Stimulated activated CD8-positive, alpha-beta memory T cell treated with anti-CD3 and anti-CD28 coated beads, Interleukin-7, amount 100 ng/mL, for 1 hour (primary cell): ENCODE results near the gene CUEDC2.
A peak's percentile ranks its signal among the peaks of the same experiment; 100 is the strongest.
"Not testable (repeated sequence)": the region's sequence is repeated elsewhere in the genome, so short reads cannot be mapped to it uniquely, and the experiment has no call there.

Experiments
- DNase-seq, 2 donors: peaks; one replicate each; pipeline ENCODE4 v3.0.0-alpha.2; 2020; ENCODE audit warnings: low read depth in 2 of 2

The CUEDC2 gene

GRCh38 chr10:102454662-102455487, 22.5 kb upstream of the CUEDC2 start:
- not testable (repeated sequence) for DNase-seq

GRCh38 chr10:102453502-102453901, 21.1 kb upstream of the CUEDC2 start:
- DNase-seq, result no peak

DNA sequence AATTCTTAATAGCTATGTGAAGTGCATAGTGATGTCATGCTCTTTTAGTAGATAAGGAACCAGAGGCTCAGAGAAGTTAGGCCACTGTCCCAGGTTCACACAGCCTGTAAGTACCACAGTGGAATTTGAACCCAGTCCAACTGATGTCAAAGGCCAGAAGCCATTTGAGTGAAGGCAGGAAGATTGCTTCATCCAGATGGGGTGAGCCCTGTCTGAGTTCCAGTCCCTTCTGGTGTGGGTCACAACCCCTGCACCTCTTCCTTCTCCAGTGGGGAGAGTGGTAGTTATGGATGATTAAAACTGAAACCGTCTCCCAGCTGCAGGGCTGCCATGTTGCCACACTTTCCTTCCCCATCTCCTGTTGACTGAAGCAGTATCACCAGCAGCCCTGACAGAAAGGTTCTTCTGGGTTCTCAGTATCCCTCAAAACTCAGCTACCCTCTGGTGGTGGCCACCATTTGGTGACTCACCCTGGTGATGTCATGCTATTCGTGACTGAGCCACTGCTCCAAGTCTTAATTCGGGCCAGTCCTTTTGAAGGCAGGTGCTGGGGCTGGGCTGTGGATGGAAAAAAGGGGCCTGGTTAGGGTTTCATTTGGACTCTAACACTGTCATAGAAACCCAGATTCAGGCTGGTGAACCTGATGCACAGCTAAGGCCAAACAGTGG, 20.4 kb upstream of the CUEDC2 start:
- peak in 1 of 2 donors; percentile 11 for DNase-seq

DNA sequence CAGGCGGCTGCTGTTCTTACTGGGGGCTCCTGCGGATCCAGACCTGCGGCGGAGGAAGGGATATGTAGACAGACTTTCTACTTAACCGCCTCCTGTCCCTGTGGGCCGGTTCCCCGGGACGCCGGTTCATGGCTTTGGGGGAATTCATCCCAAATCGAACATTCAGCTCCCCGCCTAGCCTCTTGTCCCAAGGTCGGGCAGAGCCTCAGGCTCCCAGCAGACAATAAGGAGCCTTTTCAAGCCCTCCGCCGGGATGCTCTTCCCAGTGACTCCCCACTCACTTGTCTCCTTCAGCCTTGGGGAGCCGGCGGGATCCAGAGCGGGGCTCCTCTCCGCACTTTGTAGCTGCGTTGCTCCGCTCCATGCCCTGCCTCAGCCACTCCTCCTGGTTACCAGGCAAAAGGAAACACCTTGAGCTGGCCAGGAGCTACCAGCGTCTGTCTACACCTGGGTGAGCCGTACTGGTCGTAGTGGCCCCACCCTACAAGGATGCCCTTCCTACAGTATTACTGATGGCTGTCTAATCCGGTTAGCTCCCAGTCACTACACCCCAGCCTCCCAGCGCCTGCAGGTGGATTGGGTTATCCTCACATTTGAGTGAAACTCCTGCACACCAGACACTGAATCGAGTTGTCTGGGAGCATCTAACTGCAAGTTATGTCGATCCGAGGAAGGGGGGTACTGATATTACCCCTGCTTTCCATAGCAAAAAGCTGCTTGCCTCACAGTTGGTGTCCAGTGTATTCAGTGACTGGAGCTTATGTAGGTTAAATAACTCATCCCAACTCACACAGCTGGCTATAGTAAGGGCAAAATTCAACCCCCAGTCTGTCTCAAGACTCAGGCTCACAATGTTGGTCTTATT, 19.0 kb upstream of the CUEDC2 start, which contains the start of gene C10orf95:
C10orf95 (minus strand) TSS at position 439 of the 865 bp plus-strand sequence. CDS start 450 bp downstream, outside the sequence.
- DNase-seq, result no peak

DNA sequence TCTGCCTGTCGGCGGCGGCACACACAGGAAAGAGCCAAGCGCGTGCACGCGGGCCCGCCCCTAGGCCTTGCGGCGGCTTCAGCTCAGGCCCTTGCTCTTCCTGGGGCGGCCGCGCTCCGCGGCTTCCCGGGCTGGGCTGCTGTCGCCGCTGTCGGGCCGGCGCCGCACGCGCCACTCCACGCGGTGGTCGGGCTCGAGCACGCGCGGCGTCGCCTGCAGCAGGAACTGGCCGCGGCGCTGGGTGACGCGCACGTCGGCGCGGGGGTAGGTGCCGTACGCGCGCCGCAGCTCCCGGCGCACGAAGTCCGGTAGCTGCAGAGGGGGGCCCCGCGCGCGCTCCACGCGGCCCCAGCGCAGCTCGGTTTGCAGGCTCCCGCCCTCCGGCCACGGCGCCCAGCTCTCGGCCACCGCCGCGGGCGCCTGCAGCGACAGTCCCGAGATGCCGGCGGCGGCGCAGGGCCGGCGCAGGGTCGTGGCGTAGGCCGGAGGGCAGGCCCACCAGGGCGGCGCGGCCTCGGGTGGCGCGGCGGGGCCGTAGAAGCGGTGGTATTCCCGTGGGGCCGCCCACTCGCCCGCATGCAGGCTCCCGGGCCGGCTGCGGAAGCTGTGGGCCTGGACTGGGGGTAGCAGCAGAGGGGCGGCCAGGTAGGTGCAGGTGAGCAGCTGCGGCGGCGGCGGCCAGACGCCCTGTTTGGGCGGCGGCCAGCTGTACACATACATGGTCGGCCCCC, 18.2 kb upstream of the CUEDC2 start:
- peak; percentile 67 to 76 for DNase-seq

DNA sequence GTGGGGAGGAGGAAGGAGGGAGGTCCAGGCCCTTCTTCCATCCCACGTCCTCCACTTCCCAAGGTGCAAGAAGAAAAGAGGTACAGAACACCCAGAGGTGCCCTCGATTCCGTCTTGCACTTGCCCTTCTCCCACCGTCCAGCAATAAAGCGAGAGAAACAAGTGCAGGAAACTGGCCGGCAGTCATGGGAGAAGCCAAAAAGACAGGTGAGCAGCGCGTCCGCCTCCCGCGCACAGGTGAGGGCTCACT, 17.7 kb upstream of the CUEDC2 start:
- DNase-seq, result no peak

DNA sequence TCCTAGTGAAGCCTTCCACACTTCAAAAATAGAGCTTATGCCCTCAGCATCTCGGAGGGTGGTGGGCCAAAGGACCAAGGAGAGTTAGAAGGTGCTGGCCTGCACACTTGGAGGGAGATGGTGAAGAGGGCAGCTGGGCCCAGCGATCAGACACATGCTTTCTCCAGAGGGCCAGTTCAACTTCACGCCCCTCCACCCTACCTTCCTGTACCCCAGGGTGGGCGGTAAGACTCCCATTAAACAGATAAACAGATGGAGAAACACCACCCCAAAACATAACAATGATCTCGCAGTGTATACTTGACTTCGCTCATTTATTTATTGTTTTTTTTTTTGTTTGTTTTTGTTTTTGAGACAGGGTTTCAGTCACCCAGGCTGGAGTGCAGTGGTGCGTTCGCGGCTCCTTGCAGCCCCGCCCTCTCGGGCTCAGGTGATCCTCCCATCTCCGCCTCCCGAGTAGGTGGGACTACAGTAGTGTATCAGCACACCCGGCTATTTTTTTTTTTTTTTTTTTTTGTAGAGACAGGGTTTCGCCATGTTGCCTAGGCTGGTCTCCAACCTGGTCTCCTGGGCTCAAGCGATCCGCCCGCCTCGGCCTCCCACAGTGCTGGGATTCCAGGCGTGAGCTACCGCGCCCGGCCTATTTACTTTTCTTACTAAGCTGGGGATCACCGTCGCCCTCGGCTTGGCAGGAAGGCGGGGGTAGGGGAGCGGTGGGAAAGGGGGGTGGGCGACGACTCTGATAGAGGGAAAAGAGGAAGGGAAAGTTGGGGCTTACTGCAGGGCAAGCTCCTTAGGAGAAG, 17.1 kb upstream of the CUEDC2 start:
- peak; percentile 63 to 65 for DNase-seq

- DNase-seq, result no peak
Observed at GRCh38 chr10:102444851-102445250, 12.5 kb upstream of the CUEDC2 start.

DNA sequence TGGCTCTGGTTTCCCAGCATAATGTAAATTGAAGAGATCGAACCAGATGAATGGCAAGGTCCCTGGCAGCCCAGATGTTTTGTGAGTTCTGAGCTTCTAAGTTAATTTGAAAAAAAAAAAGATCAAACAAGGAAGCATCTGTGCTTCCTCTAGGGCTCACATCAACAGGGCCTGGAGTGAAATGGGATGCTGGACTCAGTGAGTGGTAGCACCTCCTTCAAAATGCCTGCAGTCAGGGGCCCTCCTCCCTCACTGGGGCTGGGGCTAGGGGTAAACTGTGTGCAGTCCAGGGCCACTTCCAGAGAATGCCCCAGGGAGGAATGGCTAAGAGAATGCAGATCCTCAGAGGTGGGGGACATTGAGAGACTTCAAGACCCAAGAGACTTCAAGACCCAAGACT, 6.0 kb upstream of the CUEDC2 start:
- no peak for DNase-seq

DNA sequence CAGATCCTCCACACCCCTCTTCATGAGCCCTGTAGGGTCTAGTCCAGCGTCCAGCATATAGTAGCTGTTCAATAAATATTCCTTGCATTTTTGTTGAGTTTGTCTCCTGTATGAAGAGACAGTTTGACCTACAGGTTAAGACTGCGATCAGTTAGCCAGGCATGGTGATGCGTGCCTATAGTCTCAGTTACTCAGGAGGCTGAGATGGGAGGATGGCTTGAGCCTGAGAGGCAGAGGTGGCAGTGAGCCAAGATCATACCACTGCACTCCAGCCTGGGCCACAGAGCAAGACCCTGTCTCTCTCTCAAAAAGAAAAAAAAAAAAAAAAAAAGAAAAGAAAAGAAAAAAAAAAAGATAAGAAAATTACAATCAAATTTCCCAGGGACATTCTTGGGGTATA, 5.1 kb upstream of the CUEDC2 start:
- no peak for DNase-seq

- DNase-seq, result no peak
Observed at GRCh38 chr10:102436312-102436711, 3.9 kb upstream of the CUEDC2 start.

GRCh38 chr10:102435529-102436233, 3.3 kb upstream of the CUEDC2 start:
- no peak for DNase-seq

GRCh38 chr10:102435133-102435497, 2.7 kb upstream of the CUEDC2 start:
- DNase-seq, result no peak

GRCh38 chr10:102434394-102435132, 2.2 kb upstream of the CUEDC2 start:
- DNase-seq, result no peak

DNA sequence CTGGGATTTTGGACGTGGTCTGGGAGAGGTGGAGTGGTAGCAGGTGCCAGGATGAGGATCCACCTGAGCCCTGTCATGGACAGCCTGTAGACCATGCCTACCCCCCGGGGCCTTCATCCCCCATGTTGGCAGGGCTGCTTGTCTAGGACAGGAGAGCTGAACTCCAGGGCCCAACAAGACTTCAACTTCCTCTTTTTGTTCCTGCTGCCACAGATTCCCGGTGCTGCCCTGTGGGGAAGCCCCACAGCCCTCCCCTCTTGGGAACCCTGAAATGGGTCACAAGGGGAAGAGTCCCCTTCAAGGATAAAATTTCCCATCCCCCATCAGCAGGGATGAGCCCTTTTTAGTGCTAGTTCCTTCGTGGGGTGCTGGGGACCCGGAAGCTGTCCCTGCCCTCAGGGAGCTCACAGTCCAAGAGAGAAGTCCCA, 1.3 kb upstream of the CUEDC2 start:
- DNase-seq, result no peak

DNA sequence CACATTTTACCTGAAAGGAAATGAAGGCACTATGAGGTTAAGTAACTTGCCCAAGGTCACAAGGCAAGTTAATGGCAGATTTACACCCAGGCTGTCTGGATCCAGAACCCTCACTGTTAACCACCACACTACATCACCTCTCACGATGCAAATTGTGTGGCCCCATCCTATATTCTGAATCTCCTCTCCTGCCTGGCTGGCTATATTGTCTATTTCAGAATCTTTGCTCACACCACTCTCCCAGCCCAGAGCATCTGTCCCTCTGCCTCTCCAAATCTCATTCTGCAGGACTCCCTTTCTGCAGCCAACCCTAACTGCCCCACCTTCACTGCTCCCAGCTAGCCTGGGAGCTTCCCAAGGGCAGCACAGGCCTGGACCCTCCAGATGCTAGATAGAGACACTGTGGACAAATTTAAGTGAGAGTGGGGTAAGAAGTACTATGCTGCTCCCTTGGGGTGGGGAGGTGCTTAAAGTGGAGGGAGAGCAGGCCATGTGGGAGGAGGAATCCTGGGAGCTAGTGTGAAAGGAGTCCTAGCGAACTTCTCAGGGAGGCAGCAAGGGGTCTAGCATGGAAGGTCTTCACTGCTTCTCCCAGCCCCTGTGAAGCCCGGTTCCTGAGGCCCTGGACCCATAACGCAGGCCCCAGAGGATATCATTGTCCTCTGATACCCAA, 786 bp downstream of the CUEDC2 start:
- DNase-seq, result no peak

- no peak for DNase-seq
Observed at GRCh38 chr10:102429468-102429867, 2.9 kb downstream of the CUEDC2 start.

GRCh38 chr10:102426803-102427287, 5.5 kb downstream of the CUEDC2 start:
- DNase-seq, result no peak

DNA sequence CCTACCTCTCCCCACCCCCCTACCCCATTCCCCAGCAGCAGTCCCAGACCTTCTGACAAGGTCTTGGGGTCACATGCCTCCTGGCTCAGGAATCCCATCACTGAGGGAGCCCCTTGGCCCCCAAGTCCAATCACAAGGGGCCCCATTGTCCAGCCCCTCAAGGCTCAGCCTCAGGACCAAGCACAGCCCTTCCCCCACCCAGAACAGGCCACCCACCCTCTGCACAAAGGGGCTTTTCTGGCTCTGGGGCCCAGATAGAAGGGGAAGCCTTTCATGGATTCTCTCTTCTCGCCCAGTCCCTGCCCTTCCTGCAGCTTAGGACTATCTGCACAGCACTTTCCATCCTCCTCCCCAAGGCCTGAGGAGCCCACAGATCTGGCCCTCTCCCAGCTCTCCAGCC, 6.9 kb downstream of the CUEDC2 start:
- no peak for DNase-seq
